Measurements from ENCODE around the gene ZNF74. TPM values are rescaled to one million over a fixed set of nuclear protein-coding genes. Genes with fewer than 3 reads are reported as not detected.

ZNF74 gene
- polyA plus RNA-seq, 1 donor from 2014 or later = 75.6 TPM

DNA sequence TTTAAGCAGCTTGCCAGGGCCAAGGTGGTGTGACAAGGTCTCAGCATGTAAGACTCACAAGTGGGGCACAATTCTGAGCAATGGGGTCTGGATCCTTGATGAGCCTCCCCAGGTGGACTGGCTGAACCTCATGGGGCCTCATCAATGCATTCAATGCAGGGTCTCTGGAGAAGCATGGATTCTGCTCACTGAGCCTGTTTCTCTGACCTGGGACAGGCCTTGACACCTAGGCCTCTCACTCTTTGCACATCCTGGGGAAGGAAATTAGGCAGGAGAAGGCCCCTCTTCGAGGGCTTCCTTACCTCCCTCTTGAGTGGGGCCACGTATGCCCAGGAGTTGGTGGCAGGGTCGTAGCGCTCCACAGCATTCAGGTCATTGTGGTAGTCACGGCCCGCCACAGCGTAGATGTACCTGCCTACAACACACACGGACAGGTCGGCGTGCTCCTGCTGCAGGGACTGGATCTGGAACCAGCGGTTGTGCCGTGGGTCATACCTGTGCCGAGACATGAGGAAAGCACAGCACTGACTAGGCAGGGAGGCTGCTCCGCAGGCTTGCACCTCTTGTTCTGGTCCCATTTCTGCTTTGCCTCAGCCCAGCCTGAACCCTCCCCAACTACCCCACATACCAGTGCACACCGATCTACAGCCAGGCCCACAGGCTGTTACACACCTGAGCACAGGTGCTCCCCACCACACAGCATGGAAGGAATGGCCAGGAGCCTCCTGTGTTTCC is 63.7 kb downstream of the ZNF74 start:
- H3K9ac ChIP-seq (ENCODE audit: low read length) = no peak overlapping the region
- H3K9me2 ChIP-seq (ENCODE audit: insufficient read depth, low read length) = no peaks in the 10 kb centered on the region
- no peaks in the 10 kb centered on the region for H3K79me2 ChIP-seq (replicated peaks; ENCODE audit: insufficient read depth, low read length)
- H3F3A ChIP-seq (ENCODE audit: insufficient read depth, low read length, poor library complexity, severe bottlenecking) = no peaks in the 10 kb centered on the region
- no peak overlapping the region for H3K4me2 ChIP-seq (ENCODE audit: low read length)
- TF ChIP-seq RAD21 (conservative IDR thresholded peaks at IDR 0.05) = no peak
- no peak for TF ChIP-seq TAF1 (IDR thresholded peaks at IDR 0.05; ENCODE audit: low read depth)
- TF ChIP-seq, protein P1, sequence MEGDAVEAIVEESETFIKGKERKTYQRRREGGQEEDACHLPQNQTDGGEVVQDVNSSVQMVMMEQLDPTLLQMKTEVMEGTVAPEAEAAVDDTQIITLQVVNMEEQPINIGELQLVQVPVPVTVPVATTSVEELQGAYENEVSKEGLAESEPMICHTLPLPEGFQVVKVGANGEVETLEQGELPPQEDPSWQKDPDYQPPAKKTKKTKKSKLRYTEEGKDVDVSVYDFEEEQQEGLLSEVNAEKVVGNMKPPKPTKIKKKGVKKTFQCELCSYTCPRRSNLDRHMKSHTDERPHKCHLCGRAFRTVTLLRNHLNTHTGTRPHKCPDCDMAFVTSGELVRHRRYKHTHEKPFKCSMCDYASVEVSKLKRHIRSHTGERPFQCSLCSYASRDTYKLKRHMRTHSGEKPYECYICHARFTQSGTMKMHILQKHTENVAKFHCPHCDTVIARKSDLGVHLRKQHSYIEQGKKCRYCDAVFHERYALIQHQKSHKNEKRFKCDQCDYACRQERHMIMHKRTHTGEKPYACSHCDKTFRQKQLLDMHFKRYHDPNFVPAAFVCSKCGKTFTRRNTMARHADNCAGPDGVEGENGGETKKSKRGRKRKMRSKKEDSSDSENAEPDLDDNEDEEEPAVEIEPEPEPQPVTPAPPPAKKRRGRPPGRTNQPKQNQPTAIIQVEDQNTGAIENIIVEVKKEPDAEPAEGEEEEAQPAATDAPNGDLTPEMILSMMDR (IDR thresholded peaks at IDR 0.05; ENCODE audit: poor library complexity, severe bottlenecking) = no peak
- TF ChIP-seq MXI1 (conservative IDR thresholded peaks at IDR 0.05; ENCODE audit: poor library complexity, severe bottlenecking) = no peak
- TF ChIP-seq SMC3 (conservative IDR thresholded peaks at IDR 0.05; ENCODE audit: poor library complexity) = no peak
- TF ChIP-seq EZH2 (IDR thresholded peaks at IDR 0.05; ENCODE audit: borderline replicate concordance, insufficient read depth, low read length, poor library complexity, severe bottlenecking) = no peak
- TF ChIP-seq, protein P2, sequence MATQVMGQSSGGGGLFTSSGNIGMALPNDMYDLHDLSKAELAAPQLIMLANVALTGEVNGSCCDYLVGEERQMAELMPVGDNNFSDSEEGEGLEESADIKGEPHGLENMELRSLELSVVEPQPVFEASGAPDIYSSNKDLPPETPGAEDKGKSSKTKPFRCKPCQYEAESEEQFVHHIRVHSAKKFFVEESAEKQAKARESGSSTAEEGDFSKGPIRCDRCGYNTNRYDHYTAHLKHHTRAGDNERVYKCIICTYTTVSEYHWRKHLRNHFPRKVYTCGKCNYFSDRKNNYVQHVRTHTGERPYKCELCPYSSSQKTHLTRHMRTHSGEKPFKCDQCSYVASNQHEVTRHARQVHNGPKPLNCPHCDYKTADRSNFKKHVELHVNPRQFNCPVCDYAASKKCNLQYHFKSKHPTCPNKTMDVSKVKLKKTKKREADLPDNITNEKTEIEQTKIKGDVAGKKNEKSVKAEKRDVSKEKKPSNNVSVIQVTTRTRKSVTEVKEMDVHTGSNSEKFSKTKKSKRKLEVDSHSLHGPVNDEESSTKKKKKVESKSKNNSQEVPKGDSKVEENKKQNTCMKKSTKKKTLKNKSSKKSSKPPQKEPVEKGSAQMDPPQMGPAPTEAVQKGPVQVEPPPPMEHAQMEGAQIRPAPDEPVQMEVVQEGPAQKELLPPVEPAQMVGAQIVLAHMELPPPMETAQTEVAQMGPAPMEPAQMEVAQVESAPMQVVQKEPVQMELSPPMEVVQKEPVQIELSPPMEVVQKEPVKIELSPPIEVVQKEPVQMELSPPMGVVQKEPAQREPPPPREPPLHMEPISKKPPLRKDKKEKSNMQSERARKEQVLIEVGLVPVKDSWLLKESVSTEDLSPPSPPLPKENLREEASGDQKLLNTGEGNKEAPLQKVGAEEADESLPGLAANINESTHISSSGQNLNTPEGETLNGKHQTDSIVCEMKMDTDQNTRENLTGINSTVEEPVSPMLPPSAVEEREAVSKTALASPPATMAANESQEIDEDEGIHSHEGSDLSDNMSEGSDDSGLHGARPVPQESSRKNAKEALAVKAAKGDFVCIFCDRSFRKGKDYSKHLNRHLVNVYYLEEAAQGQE (IDR thresholded peaks at IDR 0.05; ENCODE audit: borderline replicate concordance) = no peak
- TF ChIP-seq POLR2AphosphoS5 (IDR thresholded peaks at IDR 0.05) = no peak
- TF ChIP-seq EP300 (conservative IDR thresholded peaks at IDR 0.05; ENCODE audit: poor library complexity, severe bottlenecking) = no peak
- H4K20me1 ChIP-seq (ENCODE audit: insufficient read depth) = no peaks in the 10 kb centered on the region
- H3K27me3 ChIP-seq (ENCODE audit: insufficient read depth, low read depth, low read length) = no peaks in the 10 kb centered on the region
- H3K36me3 ChIP-seq (ENCODE audit: insufficient read depth, low read length) = peaks cover 8% of the 10 kb centered on the region
- no peaks in the 10 kb centered on the region for H3K9me3 ChIP-seq (ENCODE audit: low read length)
- H2AFZ ChIP-seq (ENCODE audit: low read depth, low read length) = no peak overlapping the region
- H3K27ac ChIP-seq (ENCODE audit: low read length) = no peak overlapping the region
- H3K4me3 ChIP-seq (ENCODE audit: low read length) = no peak overlapping the region

Small RNA genes lying within 50 kb of the gene (small RNA-seq; reads per million reads assigned to genes)
- gene RNU6-225P = 0 reads per million in 3 experiments

Other genes with a start within 250 kb of the ZNF74 start
- not detected in 2 replicates for gene CCDC188, start 243.1 kb upstream of the ZNF74 start, polyA plus RNA-seq
- 12.1 and 13.6 TPM in 2 replicates for gene RTN4R, start 125.8 kb upstream of the ZNF74 start, polyA plus RNA-seq
- 117 and 125 TPM in 2 replicates for gene DGCR6L, start 74.1 kb upstream of the ZNF74 start, polyA plus RNA-seq
- 3.4 and 5.0 TPM in 2 replicates for gene SCARF2, start 43.7 kb downstream of the ZNF74 start, polyA plus RNA-seq
- 59.5 and 68.6 TPM in 2 replicates for gene KLHL22, start 101.6 kb downstream of the ZNF74 start, polyA plus RNA-seq
- gene MED15, start 113.5 kb downstream of the ZNF74 start, polyA plus RNA-seq = 13.2 and 17.9 TPM in 2 replicates

Data from neural cell (in vitro differentiated cells).